ENCODE measurements around the gene PIP4K2A.

DNA sequence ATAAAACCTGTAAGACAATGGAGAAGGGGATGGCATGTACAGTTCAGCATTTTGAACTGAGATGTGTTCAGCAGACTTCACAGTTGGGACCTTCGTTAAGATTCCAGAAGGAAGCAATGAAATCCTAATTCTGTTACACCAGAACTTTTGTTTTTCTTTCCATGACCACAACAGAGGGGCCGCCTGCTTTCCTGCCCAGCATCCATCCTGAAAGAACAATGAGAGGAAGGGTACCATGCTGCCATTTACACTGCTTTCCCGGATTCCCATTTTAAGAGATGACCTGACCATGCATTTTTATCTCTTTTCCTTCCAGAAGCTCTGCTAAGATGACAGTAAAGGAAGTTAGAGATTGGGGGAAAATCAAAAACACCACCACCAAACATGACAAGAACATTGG lies 92.7 kb downstream of the PIP4K2A start:
- TF ChIP-seq, protein P1, sequence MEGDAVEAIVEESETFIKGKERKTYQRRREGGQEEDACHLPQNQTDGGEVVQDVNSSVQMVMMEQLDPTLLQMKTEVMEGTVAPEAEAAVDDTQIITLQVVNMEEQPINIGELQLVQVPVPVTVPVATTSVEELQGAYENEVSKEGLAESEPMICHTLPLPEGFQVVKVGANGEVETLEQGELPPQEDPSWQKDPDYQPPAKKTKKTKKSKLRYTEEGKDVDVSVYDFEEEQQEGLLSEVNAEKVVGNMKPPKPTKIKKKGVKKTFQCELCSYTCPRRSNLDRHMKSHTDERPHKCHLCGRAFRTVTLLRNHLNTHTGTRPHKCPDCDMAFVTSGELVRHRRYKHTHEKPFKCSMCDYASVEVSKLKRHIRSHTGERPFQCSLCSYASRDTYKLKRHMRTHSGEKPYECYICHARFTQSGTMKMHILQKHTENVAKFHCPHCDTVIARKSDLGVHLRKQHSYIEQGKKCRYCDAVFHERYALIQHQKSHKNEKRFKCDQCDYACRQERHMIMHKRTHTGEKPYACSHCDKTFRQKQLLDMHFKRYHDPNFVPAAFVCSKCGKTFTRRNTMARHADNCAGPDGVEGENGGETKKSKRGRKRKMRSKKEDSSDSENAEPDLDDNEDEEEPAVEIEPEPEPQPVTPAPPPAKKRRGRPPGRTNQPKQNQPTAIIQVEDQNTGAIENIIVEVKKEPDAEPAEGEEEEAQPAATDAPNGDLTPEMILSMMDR (IDR thresholded peaks at IDR 0.05; ENCODE audit: low read depth, low read length) = no peak
- no peak for TF ChIP-seq EZH2phosphoT487 (IDR thresholded peaks at IDR 0.05; ENCODE audit: low read depth)
